GM23248 (cell line): Measurements from ENCODE around the gene ZNF80. TPM values are rescaled to one million over a fixed set of nuclear protein-coding genes. Genes with fewer than 3 reads are reported as not detected.

Source experiments
- DNase-seq: peaks from one replicate; pipeline ENCODE4 v3.0.0-alpha.2; 2015
- H2AFZ ChIP-seq: fragments of 200-600 bp; sonication (generic); 2 replicates; pipeline ENCODE4 v1.6.1; 2016; ENCODE audit warnings: antibody characterized with exemption
- H3F3A ChIP-seq: fragments of 200-600 bp; sonication (generic); 2 replicates; pipeline ENCODE4 v1.6.1; 2016; ENCODE audit warnings: mild to moderate bottlenecking, antibody characterized with exemption, mixed run types; ENCODE audit not compliant: insufficient read depth
- H3K27ac ChIP-seq: fragments of 200-600 bp; sonication (generic); 2 replicates; pipeline ENCODE4 v1.5.1; 2016; ENCODE audit warnings: mild to moderate bottlenecking
- H3K27me3 ChIP-seq: fragments of 200-600 bp; sonication (generic); replicated peaks from 2 replicates; pipeline ENCODE4 v1.6.1; 2016; ENCODE audit warnings: mild to moderate bottlenecking; ENCODE audit not compliant: insufficient read depth
- H3K36me3 ChIP-seq: fragments of 200-600 bp; sonication (generic); 2 replicates; pipeline ENCODE4 v1.6.1; 2016; ENCODE audit warnings: low read depth, mild to moderate bottlenecking
- H3K4me1 ChIP-seq: fragments of 200-600 bp; sonication (generic); 2 replicates; pipeline ENCODE4 v1.6.1; 2016; ENCODE audit warnings: mild to moderate bottlenecking; ENCODE audit not compliant: insufficient read depth
- H3K4me2 ChIP-seq: fragments of 200-600 bp; sonication (generic); one replicate; pipeline ENCODE4 v1.6.1; 2016; ENCODE audit warnings: mild to moderate bottlenecking; ENCODE audit not compliant: unreplicated experiment
- H3K4me3 ChIP-seq: fragments of 200-600 bp; sonication (generic); 2 replicates; pipeline ENCODE4 v1.5.1; 2016; ENCODE audit warnings: mild to moderate bottlenecking
- H3K79me2 ChIP-seq: fragments of 200-600 bp; sonication (generic); 2 replicates; pipeline ENCODE4 v1.6.1; 2016; ENCODE audit warnings: mild to moderate bottlenecking; ENCODE audit not compliant: insufficient read depth
- H3K9ac ChIP-seq: fragments of 200-600 bp; sonication (generic); 2 replicates; pipeline ENCODE4 v1.6.1; 2016; ENCODE audit warnings: mild to moderate bottlenecking
- H3K9me2 ChIP-seq: fragments of 200-600 bp; sonication (generic); 2 replicates; pipeline ENCODE4 v1.6.1; 2016; ENCODE audit warnings: mixed run types, mild to moderate bottlenecking, moderate library complexity; ENCODE audit not compliant: insufficient read depth
- H3K9me3 ChIP-seq: fragments of 200-600 bp; sonication (generic); one replicate; pipeline ENCODE4 v1.6.1; 2017; ENCODE audit warnings: low read depth
- H4K20me1 ChIP-seq: fragments of 200-600 bp; sonication (generic); 2 replicates; pipeline ENCODE4 v1.6.0; 2016; ENCODE audit not compliant: insufficient read depth
- EZH2 ChIP-seq: fragments of 200-600 bp; sonication (generic); IDR thresholded peaks from 2 replicates; pipeline ENCODE4 v1.6.1; 2018; ENCODE audit warnings: antibody characterized with exemption, mild to moderate bottlenecking; ENCODE audit not compliant: insufficient read depth, poor library complexity, severe bottlenecking
- EZH2phosphoT487 ChIP-seq: fragments of 200-600 bp; sonication (generic); IDR thresholded peaks from 2 replicates; pipeline ENCODE4 v1.6.1; 2018; ENCODE audit warnings: antibody characterized with exemption, moderate library complexity, mild to moderate bottlenecking, low read depth; ENCODE audit not compliant: insufficient read depth
- WGBS, 2 experiments: methylation state at CpG; one replicate each; pipeline ENCODE4 v1.1.6; 2015 to 2017; ENCODE audit warnings: low lambda C conversion rate in 2 of 2, low coverage in 1 of 2; ENCODE audit errors: missing lambda C conversion rate in 2 of 2; 5-methylcytosine and 5-hydroxymethylcytosine counted together
- in situ Hi-C: fragments of 300-500 bp; cut with MboI; formaldehyde crosslinking; loops from 2 replicates; pipeline ENCODE4 v1.15.0; 2020
- polyA plus RNA-seq: library from polyadenylated mRNA; unstranded; fragments of >200 nt; fragmentation: Nextera tagmentation; extraction: Ambion mirVana; gene quantifications from 2 replicates; pipeline ENCODE4 v1.2.1, GENCODE V29; 2016
- total RNA-seq: library from RNA; depleted of rRNA; stranded (reverse); fragments of >200 nt; shearing (Covaris generic); gene quantifications from 2 replicates; pipeline ENCODE4 v1.2.3, GENCODE V29; 2014

Gene ZNF80
- total and polyA plus RNA-seq, 2 experiments from 2014 or later, result not detected

DNA sequence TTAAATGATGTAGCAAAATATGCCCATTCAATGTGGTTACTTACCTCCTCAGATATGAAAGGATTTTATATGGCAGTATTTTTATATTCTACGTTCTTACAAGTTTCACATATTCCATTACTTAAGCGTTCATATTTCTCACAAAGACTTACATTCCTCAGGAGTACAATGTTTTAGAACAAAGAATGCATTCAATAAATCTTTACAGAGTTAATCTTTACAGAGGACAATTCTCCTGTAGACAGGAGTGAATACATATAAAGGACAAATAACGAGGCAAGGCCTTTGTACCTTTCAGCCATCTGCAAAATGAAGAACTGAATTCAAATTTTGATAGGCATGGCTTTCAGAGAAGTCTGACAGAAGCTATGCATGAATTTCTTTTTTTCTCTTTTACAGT, 1.9 kb downstream of the ZNF80 start:
- H4K20me1 ChIP-seq, result no peaks in the 10 kb centered on the region
- H3K27ac ChIP-seq, result no peak overlapping the region
- H3K36me3 ChIP-seq, result no peaks in the 10 kb centered on the region
- no peaks in the 10 kb centered on the region for H3K9me2 ChIP-seq
- no peak overlapping the region for H3K9ac ChIP-seq
- in situ Hi-C loops, result no loop called here
- TF ChIP-seq EZH2phosphoT487 (no peak), EZH2 (no peak)
- WGBS, 2 experiments, result 64 to 76% methylated on average over 3 of the region's 3 CpGs
- H2AFZ ChIP-seq, result no peak overlapping the region
- H3K4me1 ChIP-seq, result no peaks in the 10 kb centered on the region
- H3K79me2 ChIP-seq, result no peaks in the 10 kb centered on the region
- no peak for DNase-seq
- H3K4me2 ChIP-seq, result no peak overlapping the region
- H3K9me3 ChIP-seq, result no peaks in the 10 kb centered on the region
- no peaks in the 10 kb centered on the region for H3F3A ChIP-seq
- no peak overlapping the region for H3K4me3 ChIP-seq
- peaks cover 4% of the 10 kb centered on the region; the same call in 1 of the 2 replicates for H3K27me3 ChIP-seq

DNA sequence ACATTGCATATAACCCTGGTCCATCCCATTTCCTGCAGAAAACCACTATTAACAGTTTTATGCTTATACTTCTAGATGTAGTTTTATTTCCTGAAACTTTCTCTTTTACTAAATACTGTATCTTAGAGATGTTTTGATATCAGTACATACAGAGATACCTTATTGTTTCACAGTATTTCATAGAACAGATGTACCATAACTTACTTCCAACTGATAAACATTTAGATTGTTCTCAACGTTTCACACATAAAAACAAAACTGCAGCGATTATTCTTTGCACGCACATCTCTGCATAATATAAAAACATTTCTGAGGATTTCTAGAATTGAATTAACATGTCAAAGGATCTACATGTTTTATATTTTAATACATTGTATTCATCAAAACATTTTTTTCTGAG, 2.6 kb downstream of the ZNF80 start:
- no peaks in the 10 kb centered on the region for H3K36me3 ChIP-seq
- no peaks in the 10 kb centered on the region for H3K79me2 ChIP-seq
- no peak overlapping the region for H2AFZ ChIP-seq
- H3K4me1 ChIP-seq, result no peaks in the 10 kb centered on the region
- DNase-seq, result no peak
- 88 to 93% methylated on average over 3 of the region's 3 CpGs for WGBS, 2 experiments
- H3K4me2 ChIP-seq, result no peak overlapping the region
- H3K27me3 ChIP-seq, result no peaks in the 10 kb centered on the region
- no peaks in the 10 kb centered on the region for H3K9me3 ChIP-seq
- in situ Hi-C loops, result no loop called here
- TF ChIP-seq EZH2phosphoT487, result no peak
- no peak for TF ChIP-seq EZH2
- no peaks in the 10 kb centered on the region for H3F3A ChIP-seq
- H3K9me2 ChIP-seq, result no peaks in the 10 kb centered on the region
- H3K9ac ChIP-seq, result no peak overlapping the region
- H3K27ac ChIP-seq, result no peak overlapping the region
- H3K4me3 ChIP-seq, result no peak overlapping the region
- no peaks in the 10 kb centered on the region for H4K20me1 ChIP-seq

DNA sequence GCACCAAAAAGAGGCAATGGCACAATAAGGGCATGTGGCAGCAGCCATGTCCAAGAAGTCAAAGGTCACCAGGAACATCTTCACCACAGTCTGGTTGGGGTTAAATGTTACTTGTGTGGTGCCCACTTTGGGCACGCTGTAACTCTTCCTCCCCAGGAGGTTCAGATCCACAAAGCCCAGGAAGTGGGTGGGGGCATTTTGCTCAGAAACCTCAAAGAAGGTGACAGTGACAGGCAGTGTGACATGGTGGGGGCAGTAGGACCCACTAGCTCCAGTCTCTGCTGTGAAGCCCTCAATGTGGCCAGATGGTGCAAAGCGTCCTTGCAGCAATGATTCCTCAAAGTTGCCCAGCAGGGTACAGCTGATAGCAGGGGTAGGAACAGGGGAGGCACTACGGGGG, 5.8 kb downstream of the ZNF80 start:
- TF ChIP-seq EZH2 (no peak), EZH2phosphoT487 (no peak)
- H3K4me3 ChIP-seq, result no peak overlapping the region
- no peaks in the 10 kb centered on the region for H3F3A ChIP-seq
- in situ Hi-C loops, result no loop called here
- H3K36me3 ChIP-seq, result no peaks in the 10 kb centered on the region
- no peak overlapping the region for H3K9ac ChIP-seq
- H2AFZ ChIP-seq, result no peak overlapping the region
- H4K20me1 ChIP-seq, result no peaks in the 10 kb centered on the region
- no peak overlapping the region for H3K27ac ChIP-seq
- no peak overlapping the region for H3K4me2 ChIP-seq
- no peaks in the 10 kb centered on the region for H3K9me3 ChIP-seq
- no peaks in the 10 kb centered on the region for H3K79me2 ChIP-seq
- H3K27me3 ChIP-seq, result no peaks in the 10 kb centered on the region; the same call in 1 of the 2 replicates
- H3K4me1 ChIP-seq, result no peaks in the 10 kb centered on the region
- 60 to 64% methylated on average over 3 of the region's 3 CpGs for WGBS, 2 experiments
- H3K9me2 ChIP-seq, result no peaks in the 10 kb centered on the region
- DNase-seq, result no peak

DNA sequence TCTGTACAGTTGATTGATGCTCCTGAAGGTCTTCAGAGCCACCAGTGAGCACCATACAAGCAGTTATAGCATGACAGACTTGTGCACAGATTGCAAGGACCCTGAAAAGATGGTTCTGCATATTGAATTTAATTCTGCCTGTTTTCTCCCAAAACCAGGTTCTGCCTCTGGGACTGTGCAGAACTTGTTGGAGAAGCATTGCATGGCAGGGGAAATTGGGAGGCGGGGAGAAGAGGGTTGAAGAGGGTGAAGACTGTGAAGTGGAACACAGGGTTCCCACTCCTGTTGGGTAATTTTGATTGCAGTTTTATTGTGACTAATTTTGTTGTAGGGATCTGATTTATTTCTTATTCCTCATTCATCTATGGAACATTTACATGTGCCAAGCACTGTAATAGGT, 10.3 kb downstream of the ZNF80 start:
- no peak overlapping the region for H2AFZ ChIP-seq
- no peaks in the 10 kb centered on the region; the same call in 1 of the 2 replicates for H3K27me3 ChIP-seq
- TF ChIP-seq EZH2phosphoT487 (no peak), EZH2 (no peak)
- 37 to 63% methylated on average over 1 of the region's 1 CpG for WGBS, 2 experiments
- no peaks in the 10 kb centered on the region for H3K36me3 ChIP-seq
- H3F3A ChIP-seq, result no peaks in the 10 kb centered on the region
- no peaks in the 10 kb centered on the region for H3K79me2 ChIP-seq
- H3K4me1 ChIP-seq, result no peaks in the 10 kb centered on the region
- H3K9me3 ChIP-seq, result peaks cover 5% of the 10 kb centered on the region
- H3K9ac ChIP-seq, result no peak overlapping the region
- no peak overlapping the region for H3K4me2 ChIP-seq
- H3K9me2 ChIP-seq, result no peaks in the 10 kb centered on the region
- no peak for DNase-seq
- no peak overlapping the region for H3K27ac ChIP-seq
- in situ Hi-C loops, result no loop called here
- no peaks in the 10 kb centered on the region for H4K20me1 ChIP-seq
- H3K4me3 ChIP-seq, result no peak overlapping the region

DNA sequence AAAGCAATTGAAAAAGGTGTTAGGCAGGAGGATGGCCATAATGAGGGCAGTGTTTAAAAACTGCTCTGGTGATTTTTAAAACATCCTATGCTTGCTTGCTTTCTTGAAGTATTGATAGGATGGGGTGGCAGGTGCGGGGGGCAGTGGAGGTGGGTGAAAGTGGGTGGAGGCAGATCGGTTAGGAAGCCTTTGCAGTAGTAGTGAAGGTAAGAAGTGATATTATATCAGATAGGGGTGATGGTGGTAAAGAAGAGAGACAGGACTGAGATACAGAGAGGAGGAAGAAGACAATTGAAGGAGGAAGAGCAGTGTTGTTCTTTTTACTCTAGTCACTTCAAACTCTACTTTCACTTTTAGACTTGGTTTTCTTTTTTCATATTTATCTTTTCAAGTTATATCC, 11.1 kb downstream of the ZNF80 start:
- no peak for DNase-seq
- no peak overlapping the region for H2AFZ ChIP-seq
- no peaks in the 10 kb centered on the region; the same call in 1 of the 2 replicates for H3K27me3 ChIP-seq
- peaks cover 5% of the 10 kb centered on the region for H3K9me3 ChIP-seq
- in situ Hi-C loops, result no loop called here
- no peak overlapping the region for H3K4me3 ChIP-seq
- 64 to 77% methylated on average over 2 of the region's 2 CpGs for WGBS, 2 experiments
- H3K4me1 ChIP-seq, result no peaks in the 10 kb centered on the region
- no peaks in the 10 kb centered on the region for H3K79me2 ChIP-seq
- H3F3A ChIP-seq, result no peaks in the 10 kb centered on the region
- H3K9me2 ChIP-seq, result no peaks in the 10 kb centered on the region
- no peaks in the 10 kb centered on the region for H4K20me1 ChIP-seq
- H3K27ac ChIP-seq, result no peak overlapping the region
- no peak overlapping the region for H3K4me2 ChIP-seq
- H3K36me3 ChIP-seq, result no peaks in the 10 kb centered on the region
- TF ChIP-seq EZH2, result no peak
- no peak for TF ChIP-seq EZH2phosphoT487
- H3K9ac ChIP-seq, result no peak overlapping the region
